ENCODE results near the gene TMEM184A.

TMEM184A gene

GRCh38 chr7:1492640-1493039 is 63.4 kb downstream of the TMEM184A start:
- Histone ChIP-seq H3K36me3 (ENCODE audit: control insufficient read depth, insufficient read depth, low read length) (peaks cover 17% of the 10 kb centered on the region), H3K27ac (ENCODE audit: insufficient read depth, low read depth, low read length, poor library complexity, severe bottlenecking) (no peak overlapping the region), H3K27me3 (ENCODE audit: control insufficient read depth, insufficient read depth, low read length, poor library complexity, severe bottlenecking) (no peaks in the 10 kb centered on the region), H3K4me3 (ENCODE audit: insufficient read depth, low read depth, low read length) (no peak overlapping the region), H3K9me3 (ENCODE audit: control insufficient read depth, low read length) (no peaks in the 10 kb centered on the region), H3K4me1 (ENCODE audit: control insufficient read depth, insufficient read depth, low read length) (no peaks in the 10 kb centered on the region)
- WGBS, 2 experiments: 90 to 95% methylated on average over 31 to 33 of the region's 33 CpGs
